Kasumi-1 (cell line): ENCODE data around the gene TFCP2.
A peak's percentile ranks its signal among the peaks of the same experiment; 100 is the strongest.

Experiments used
- DNase-seq, 2 experiments: peaks; one replicate each; lab custom pipeline; 2025; lab: John Stamatoyannopoulos, UW

The TFCP2 gene

DNA sequence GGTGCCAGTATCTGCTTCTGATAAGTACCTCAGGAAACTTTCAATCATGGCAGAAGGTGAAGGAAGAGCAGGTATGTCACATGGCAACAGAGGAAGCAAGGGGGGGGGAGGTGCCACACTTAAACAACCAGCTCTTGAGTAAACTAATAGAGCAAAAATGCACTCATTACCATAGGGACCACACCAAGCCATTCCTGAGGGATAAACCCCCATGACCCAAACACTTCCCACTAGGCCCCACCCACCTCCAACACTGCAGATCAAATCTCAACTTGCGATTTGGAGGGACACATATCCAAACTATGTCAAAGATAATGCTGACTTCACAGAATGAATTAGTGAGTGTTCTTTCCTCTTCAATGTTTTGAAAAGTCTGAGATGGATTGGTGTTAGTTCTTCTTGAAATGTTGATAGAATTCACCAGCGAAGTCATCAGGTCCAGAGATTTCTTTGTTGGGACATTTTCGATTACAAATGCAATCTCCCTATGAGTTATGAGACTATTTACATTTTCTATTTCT lies 16.6 kb downstream of the TFCP2 start:
- DNase-seq = no peak

DNA sequence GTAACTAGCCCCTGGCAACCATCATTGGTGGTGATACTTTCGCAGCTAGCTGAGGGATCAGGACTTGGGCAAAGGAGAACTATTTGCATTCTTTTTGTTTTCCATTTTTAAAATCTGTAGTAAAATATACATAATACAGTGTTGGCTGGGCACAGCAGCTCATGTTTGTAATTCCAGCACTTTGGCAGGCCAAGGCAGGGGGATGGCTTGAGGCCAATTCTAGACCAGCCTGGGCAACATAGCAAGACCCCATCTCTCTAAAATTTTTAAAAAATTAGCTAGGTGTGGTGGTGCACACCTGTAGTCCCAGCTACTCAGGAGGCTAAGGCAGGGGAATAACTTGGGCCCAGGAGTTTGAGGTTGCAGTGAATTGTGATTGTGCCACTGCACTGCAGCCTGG lies 20.0 kb downstream of the TFCP2 start:
- DNase-seq = no peak

DNA sequence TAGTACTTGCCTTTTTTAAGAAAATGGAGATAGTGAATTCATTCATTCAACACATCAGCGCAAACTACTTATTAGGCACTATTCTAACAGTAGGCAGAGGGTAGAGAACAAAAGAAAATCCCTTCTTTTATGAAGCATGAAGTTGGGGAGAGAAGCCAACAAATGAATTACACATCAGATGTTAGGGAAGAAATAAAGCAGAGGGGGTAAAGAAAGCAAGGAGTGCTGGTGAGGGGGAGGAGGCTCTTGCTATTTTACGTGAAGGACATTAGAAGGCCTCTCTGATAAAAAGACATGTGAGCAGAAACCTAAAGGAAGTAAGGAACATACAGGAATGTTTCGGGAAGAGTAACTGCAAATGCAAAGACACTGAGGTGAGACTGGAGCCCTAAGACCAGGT lies 22.2 kb downstream of the TFCP2 start:
- DNase-seq = no peak

DNA sequence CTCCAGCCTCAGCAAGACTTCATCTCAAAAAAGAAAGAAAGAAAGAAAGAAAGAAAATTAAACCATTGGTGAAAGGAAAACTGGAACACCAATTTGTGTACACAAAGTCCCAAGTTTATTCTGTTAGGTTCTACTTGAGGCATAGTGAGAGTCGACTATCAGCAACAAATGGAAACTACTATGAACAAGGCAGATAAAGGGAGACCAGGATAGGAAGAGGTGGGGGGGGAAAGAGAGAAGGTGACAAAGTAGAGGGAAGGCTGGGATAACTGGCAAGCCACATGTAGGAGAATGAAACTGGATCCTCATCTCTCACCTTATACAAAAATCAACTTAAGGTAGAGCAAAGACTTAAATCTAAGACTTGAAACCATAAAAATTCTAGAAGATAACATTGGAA lies 25.6 kb downstream of the TFCP2 start:
- no peak for DNase-seq

DNA sequence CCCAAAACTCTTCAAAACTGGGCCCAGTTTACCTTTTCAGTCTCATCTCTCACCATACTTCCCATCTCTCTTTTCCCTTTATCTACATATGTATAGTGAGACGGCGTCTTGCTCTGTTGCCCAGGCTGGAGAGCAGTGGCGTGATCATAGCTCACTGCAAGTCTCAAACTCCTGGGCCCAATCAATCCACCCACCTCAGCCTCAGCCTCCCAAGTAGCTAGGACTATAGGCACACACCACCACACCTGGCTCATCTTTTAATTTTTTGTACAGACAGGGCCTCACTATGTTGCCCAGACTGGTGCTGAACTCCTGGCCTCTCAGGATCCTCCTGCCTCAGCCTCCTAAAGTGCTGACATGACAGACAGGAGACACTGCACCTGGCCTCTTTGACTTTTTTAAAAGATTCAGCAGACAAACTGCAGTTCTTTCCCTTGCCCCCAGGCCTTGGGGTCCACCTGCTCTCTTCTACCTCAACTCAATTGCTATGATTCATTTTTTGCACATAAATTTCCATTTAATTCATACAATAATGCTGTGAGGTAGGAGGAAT lies 33.6 kb downstream of the TFCP2 start:
- DNase-seq = no peak

DNA sequence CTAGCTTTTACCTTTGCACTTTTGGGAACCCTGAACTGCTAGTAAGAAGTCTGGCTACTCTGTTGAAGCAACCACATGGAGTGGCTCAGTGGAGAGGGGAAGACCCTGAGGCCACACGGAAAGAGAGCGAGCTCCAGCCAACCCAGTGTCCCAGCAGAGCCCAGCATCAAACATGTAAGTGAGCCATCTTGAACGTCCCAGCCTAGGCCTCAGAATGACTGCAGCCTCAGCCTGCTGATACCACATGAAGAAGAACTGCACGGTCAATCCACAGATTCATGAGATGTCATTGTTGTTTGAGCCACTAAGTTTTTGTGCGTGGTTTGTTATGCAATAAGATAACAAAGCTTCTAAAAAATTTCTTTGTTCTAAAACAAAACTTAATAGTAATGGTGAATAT lies 40.2 kb downstream of the TFCP2 start:
- DNase-seq = no peak

DNA sequence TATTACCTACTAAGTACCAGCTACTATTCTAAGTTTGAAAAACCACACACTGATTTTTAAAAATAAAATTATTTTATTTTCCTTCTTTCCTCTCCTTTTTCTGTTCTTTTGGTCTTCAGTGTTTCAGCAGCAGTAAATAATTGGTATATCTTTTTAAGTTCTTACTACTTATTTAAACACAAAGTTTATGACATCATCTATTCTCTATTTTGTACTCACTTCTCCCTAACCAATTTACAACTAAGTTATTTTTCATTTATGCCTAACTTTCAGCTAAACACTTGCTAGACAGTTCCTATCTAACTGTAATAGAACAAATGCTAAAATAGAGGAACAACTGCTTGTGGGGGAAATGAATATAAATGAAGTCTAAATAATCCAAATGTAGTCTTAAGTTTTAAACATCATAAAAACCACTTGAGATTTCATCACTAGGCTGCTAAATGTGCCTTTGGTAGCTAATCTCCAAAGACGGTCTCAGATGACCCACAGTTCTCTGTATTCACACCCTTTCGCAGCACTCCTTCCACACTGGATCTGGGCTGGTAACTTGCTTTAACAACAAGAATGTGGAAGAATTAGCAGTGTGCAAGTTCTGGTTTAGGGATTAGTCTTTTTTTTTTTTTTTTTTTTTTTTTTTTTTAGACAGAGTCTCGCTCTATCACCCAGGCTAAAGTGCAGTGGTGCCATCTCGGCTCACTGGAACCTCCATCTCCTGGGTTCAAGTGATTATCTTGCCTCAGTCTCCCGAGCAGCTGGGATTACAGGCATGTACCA lies 41.0 kb downstream of the TFCP2 start:
- peak in 1 of 2 experiments; percentile 11 for DNase-seq

DNA sequence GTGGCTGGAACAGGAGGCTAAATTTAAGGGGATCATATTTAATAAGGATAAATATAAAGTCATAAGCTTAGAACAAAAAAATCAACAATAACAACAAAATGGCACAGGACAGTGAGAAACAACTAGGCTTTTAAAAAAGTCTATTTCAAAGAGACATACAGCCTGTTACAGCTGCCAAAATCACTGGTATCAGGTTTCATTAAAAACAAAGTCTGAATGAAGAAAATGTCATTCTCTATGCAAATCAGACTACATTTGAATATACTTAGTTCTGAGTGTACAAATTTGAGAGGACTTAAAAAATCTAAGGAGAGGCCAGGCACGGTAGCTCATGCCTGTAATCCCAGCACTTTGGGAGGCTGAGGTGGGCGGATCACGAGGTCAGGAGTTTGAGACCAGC lies 44.0 kb downstream of the TFCP2 start:
- no peak for DNase-seq

DNA sequence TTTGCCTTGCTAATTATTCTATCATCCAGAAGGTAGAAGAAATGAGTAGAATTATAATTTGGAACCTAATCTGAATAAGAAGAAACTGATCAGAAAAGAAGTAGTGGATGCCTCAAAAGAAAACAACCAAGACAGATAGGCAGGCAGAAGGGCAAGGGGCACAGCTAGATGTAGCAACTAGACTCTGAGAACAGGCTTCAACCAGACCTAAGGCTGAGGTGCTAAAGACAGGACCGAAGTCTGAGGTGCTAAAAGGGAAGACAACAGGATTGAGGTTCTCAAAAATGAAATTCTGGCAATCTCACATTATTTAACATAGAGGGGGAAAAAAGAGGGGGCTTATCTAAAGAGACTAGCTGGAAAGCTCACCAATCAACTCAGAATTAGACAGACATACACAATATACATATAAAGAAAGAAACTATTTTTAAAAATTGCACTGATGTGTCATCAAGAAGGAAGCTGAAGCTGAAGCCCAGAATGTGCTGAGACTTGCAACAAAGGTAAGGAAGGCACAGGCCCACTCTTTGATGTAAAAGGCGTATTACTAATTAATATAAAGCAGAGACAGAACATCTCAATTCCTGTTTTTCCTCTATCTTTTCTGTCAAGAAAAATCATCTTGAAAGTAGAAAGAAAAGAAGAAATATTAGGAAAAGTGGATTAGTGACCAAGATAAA lies 45.7 kb downstream of the TFCP2 start:
- DNase-seq = no peak

DNA sequence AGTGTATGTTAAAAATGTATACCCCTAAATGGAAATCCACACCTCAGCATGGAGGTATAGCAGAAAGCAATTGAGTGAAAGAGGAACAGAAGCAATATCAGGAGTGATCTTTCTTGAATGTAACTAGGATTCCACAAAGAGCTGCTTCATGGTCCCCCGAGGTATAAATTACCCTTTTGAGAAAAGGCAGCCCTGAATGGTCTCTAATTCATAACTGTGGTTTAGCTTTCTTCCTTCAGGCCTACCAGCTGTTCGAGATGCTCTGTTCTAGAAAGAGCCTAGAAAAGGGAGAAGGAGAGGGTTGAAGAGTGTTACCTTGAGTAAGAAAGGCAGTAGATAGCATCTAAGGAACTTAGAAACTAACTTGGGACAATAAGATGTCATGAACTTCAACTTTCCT lies 46.6 kb downstream of the TFCP2 start:
- DNase-seq = no peak

DNA sequence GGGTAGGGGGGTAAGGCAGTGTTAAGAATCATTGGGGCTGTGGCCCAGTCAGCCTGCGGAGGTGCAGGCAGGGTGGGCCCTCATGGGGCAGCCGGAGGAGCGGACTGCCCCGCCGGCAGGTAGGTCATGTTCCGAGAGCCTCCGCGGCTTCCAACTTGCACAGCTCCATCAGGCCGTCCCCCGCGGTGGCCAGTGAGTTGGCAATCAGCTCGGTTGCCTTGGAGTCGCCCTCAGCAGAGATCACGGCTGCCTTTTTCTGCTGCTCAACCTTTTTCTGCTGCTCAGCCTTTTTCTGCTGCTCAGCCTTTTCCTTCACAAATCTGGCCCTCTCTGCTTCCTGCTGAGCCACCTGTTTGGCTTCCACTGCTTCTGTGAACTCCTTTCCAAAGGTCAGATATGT lies 48.4 kb downstream of the TFCP2 start:
- DNase-seq = no peak

DNA sequence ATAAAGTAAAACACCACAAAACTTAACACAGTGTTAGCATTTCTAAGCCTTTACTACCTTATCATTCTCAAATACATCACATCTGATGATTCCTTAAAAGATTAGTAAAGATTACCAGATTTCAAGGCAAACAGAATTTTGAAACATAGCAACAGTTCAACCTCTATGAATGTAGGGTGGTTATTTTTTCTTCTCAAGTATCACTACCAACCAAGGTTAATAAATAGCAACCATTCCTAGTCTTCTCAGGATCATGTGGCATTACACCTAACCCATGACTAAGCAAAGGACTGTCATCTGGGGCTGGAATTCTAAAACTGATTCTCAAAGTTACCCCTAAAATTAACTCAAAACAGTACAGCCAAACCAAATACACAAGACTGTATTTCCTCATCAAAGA lies 50.1 kb downstream of the TFCP2 start:
- DNase-seq = no peak

DNA sequence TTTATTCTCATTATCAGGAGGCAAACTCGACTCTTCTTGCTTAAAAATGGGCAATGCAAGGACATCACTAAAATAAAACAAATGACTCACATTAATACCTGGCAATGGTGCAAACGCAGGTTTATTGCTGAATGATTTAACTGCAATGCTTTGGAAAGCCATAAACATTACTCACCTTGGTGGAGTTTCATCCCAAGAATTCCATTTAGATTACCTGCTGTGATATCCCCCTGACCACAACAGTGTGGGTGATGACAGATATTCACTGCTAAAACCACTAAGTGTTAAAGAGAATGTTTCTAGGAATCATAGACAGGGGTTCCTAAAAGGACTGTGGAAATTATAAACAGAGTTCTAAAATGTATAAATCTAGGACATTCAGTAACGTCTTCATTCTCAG lies 54.2 kb downstream of the TFCP2 start:
- DNase-seq = no peak

DNA sequence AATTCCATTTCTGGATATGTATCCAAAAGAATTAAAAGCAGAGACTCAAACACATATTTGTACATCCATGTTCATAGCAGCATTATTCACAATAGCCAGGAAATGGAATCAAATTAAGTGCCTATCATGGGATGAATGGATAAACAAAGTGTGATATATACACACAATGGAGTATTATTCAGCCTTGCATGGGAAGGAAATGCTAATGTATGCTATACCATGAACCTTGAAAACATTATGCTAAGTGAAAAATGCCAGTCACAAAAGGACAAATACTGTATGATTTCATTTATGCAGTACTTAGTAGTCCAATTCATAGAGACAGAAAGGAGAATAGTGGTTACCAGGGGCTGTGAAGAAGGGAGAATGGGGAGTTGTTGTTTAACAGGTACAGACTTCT lies 57.4 kb downstream of the TFCP2 start:
- DNase-seq = no peak

DNA sequence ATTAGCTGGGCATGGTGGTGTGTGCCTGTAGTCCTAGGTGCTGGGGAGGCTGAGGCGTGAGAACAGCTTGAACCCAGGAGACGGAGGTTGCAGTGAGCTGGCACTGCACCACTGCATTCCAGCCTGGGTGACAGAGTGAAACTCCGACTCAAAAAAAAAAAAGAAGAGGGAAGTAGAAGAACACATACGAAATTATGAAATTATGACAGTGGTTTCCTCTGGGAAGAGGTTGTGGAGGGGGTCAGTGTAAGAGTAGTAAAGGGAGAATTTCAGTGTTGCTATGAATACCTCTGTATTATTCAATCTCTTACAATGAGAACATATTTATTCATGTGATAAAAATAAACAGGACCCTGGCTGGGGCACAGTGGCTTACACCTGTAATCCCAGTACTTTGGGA lies 64.8 kb downstream of the TFCP2 start:
- DNase-seq = peak; percentile 17 to 18

DNA sequence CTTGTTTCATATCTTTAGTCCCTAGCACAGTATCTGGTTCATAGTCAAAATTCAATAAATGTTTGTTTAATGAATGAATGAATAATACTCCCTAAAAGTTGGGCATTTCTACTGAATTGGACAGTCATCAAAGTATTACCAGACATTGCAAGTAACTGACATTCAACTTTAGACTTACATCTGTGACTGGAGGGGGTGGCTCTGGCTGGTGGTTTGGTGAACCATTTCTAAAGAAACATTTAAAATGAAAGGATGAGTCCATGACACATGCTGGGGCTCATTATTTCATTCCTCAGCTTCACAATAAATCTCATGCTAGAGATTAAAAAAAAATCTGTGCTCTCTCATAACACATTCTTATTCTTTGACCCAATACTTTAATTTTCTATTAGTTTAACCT lies 69.0 kb downstream of the TFCP2 start:
- DNase-seq = no peak

DNA sequence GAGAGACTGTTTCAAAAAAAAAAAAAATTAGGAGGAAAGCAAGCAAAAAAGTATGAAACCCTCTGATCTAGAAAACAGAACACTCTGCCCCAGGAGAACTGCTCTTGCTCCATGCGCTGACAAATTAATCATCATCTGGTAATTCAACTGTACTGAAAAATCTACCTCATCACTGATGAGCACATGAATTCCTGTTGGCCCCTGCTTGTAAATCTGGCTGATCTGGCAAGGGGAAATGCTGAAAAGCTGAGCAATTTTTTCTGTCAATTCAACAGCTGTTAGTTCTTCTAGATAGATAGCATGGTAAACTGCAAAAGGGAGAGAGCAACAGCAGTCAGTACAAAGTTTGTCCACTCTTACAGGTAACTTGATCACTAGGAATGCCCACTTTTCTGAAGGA lies 74.3 kb downstream of the TFCP2 start:
- DNase-seq = no peak

DNA sequence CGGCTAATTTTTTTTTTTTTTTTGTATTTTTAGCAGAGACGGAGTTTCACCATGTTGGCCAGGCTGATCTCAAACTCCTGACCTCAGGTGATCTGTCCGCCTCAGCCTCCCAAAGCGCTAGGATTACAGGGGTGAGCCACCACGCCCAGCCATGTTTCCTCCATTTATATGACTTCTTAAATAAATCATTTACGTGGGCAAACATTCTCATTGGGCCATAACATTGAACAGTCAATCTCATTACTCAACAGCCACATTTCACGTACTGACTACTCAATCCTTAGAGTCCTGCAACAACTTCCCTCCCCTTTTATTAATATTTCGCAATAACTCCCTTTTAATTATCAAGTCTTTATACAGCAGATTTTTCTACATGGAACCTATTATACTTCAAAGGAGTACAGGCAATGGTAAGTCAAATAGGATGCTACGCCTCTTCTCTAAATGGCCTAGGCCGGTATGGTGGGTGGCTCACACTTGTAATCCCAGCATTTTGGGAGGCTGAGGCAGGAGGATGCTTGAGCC lies 82.2 kb downstream of the TFCP2 start:
- DNase-seq = no peak

DNA sequence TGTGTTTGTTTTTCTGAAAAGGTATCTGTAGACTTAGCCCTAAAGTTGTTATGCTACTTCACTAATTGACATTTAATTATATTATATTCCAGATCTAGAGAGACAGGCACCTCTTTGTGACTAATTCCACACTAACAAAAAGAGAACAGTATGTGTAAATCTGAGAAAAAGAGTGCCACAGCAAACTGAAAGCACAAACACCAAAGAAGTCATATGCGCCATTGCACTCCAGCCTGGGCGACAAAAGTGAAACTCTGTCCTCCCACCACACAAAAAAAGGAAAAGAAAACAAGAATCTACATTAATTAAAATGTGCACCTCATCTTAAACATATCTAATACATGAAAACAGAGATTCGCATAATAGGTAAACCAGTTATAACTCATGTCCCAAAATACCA lies 85.1 kb downstream of the TFCP2 start:
- no peak for DNase-seq

DNA sequence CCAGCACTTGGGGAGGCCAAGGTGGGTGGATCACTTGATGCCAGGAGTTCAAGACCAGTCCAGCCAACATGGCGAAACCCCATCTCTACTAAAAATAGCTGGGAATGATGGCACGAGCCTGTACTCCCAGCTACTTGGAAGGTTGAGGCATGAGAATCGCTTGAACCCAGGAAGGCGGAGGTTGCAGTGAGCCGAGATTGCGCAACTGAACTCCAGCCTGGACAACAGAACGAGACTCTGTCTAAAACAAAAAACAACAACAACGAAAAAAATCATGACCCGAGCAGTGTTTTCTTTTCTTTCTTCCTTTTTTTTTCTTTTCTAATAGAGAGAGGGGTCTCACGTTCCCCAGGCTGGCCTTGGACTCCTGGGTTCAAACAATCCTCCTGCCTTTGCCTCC lies 86.0 kb downstream of the TFCP2 start:
- DNase-seq = no peak

DNA sequence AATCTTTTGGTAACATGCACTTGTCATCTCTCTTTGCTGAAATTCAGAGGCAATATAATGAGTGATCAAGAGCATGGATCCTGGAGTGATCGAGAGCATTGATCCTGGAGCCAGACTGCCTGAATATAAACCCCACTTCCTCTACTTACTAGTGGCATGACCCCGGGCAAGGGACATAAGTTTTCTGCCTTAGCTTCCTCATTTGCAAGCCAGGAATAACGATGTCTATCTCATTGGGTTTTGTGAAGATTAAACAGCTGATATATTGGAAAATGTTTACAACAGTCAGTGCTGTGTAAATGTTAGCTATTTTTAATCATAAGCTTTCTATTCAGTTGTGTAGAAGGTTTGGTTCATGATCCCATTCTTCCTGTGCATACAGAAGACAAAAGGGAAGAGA lies 87.2 kb downstream of the TFCP2 start:
- DNase-seq = peak; percentile 46

DNA sequence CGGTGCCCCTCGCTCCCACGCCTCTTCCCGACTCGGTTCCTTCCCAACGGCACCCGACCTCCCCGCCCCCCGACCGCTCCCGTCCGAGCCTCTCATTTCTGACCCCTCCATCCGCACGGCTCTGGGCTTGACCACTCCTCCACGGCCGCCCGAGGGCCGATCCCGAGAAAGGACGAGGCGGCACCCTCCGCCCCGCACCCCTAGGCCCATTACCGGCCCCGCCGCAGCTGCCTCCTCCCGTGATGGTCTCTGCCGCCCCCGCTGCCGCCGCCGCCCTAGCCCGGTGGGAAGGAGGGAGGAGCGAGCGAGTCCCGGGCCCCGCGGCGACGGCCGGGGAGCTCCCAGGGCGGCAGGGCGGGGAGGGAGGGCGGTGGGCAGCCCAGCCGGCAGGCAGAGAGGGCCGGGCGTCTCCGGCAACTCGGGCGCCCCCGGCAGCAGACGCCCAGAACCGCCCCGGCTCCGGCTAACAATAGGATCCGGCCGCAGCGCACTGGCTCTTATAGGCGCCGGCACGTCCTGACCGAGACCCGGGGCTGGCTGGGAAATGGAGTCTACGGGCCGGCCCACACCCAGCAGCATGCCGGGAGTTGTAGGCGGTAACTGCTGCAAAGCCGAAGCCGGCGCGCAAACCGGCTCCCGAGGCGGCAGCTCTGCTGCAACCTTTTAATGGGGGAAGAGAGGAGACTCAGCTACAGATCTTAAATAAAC lies 89.7 kb downstream of the TFCP2 start, which contains the start of gene CSRNP2:
CSRNP2 (minus strand) TSS at position 471 of the 708 bp plus-strand sequence. CDS start 7,035 bp downstream, outside the sequence.
- peak; percentile 94 for DNase-seq
